WTC11 (cell line): ENCODE results near the gene PGAM1.
"Not testable (repeated sequence)": the region's sequence is repeated elsewhere in the genome, so short reads cannot be mapped to it uniquely, and the experiment has no call there.

Experiments
- ETV6 ChIP-seq: sonication (generic); formaldehyde crosslinking; IDR thresholded peaks from 2 replicates; pipeline ENCODE4 v1.8.1; 2022; ENCODE audit warnings: mild to moderate bottlenecking, missing genetic modification reagents
- NR1H2 ChIP-seq: sonication (generic); formaldehyde crosslinking; IDR thresholded peaks from 2 replicates; pipeline ENCODE4 v1.9.0; 2021; ENCODE audit warnings: mild to moderate bottlenecking, moderate library complexity, missing genetic modification reagents
- RELA ChIP-seq: sonication (generic); formaldehyde crosslinking; IDR thresholded peaks from 2 replicates; pipeline ENCODE4 v1.8.1; 2022; ENCODE audit warnings: missing genetic modification reagents, mild to moderate bottlenecking, borderline replicate concordance
- TF ChIP-seq, protein P1 (sequence below): fragments of 200-600 bp; IDR thresholded peaks from 2 replicates; pipeline ENCODE4 v1.8.0; 2022; ENCODE audit warnings: antibody characterized with exemption
- TF ChIP-seq, protein P2 (sequence below): sonication (generic); formaldehyde crosslinking; IDR thresholded peaks from 2 replicates; pipeline ENCODE4 v1.8.0; 2022; ENCODE audit warnings: mild to moderate bottlenecking, missing genetic modification reagents

DNA sequence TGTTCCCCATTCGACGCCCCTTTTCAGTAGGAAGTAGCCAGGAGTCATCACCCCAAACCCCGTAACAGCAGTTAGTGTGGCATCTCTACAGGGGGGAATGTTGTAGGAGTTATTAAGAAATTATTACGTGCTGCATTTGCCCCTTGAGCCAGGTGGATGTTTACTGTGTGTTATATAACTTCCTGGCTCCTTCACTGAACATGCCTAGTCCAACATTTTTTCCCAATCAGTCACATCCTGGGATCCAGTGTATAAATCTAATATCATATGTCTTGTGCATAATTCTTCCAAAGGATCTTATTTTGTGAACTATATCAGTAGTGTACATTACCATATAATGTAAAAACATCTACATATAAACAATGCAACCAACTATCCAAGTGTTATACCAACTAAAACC, 53.4 kb downstream of the PGAM1 start:
- TF ChIP-seq, protein P1, sequence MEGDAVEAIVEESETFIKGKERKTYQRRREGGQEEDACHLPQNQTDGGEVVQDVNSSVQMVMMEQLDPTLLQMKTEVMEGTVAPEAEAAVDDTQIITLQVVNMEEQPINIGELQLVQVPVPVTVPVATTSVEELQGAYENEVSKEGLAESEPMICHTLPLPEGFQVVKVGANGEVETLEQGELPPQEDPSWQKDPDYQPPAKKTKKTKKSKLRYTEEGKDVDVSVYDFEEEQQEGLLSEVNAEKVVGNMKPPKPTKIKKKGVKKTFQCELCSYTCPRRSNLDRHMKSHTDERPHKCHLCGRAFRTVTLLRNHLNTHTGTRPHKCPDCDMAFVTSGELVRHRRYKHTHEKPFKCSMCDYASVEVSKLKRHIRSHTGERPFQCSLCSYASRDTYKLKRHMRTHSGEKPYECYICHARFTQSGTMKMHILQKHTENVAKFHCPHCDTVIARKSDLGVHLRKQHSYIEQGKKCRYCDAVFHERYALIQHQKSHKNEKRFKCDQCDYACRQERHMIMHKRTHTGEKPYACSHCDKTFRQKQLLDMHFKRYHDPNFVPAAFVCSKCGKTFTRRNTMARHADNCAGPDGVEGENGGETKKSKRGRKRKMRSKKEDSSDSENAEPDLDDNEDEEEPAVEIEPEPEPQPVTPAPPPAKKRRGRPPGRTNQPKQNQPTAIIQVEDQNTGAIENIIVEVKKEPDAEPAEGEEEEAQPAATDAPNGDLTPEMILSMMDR, result not testable (repeated sequence)
- TF ChIP-seq ETV6 (CRISPR knock-in tag); RELA (CRISPR knock-in tag); NR1H2: not testable (repeated sequence)
- TF ChIP-seq, protein P2, sequence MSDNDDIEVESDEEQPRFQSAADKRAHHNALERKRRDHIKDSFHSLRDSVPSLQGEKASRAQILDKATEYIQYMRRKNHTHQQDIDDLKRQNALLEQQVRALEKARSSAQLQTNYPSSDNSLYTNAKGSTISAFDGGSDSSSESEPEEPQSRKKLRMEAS (CRISPR knock-in tag), result not testable (repeated sequence)
